Body of pancreas (tissue), 4 donors: ENCODE measurements around the gene MBD4.

Experiments
- POLR2A ChIP-seq, 3 donors: fragments of 450-650 bp; IDR thresholded peaks; one replicate each; pipeline ENCODE4 v1.6.1; 2016; ENCODE audit warnings: antibody characterized with exemption in 3 of 3, mild to moderate bottlenecking in 2 of 3
- TF ChIP-seq, protein P1 (sequence below), 7 experiments: fragments of 450-650 bp in 4 of 7; fragments of 200-600 bp in 3 of 7; sonication (generic) in 3 of 7; IDR thresholded peaks; one replicate each; pipeline ENCODE4 v1.5.1; 2016 to 2019; ENCODE audit warnings: antibody characterized with exemption in 7 of 7

DNA sequence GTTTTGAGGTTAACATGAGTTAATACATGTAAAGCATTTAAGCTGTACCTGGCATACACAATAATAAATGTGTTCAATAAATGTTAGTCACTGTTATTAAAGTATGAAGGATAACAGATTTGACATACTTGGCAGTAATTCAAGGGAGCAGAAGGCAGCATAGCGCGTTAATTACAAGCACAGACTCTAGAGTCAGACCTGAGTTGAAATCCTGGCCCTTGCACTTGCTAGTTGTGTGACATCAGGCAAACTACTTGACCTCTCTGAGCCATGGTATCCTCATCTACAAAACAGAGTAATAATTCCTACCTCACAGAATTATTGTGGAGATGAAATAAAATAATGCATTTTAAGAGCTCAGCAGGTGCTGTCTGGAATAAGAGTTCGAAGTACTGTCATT, 5.7 kb upstream of the MBD4 start:
- TF ChIP-seq, protein P1, sequence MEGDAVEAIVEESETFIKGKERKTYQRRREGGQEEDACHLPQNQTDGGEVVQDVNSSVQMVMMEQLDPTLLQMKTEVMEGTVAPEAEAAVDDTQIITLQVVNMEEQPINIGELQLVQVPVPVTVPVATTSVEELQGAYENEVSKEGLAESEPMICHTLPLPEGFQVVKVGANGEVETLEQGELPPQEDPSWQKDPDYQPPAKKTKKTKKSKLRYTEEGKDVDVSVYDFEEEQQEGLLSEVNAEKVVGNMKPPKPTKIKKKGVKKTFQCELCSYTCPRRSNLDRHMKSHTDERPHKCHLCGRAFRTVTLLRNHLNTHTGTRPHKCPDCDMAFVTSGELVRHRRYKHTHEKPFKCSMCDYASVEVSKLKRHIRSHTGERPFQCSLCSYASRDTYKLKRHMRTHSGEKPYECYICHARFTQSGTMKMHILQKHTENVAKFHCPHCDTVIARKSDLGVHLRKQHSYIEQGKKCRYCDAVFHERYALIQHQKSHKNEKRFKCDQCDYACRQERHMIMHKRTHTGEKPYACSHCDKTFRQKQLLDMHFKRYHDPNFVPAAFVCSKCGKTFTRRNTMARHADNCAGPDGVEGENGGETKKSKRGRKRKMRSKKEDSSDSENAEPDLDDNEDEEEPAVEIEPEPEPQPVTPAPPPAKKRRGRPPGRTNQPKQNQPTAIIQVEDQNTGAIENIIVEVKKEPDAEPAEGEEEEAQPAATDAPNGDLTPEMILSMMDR (IDR thresholded peaks at IDR 0.05) = no peak
- TF ChIP-seq POLR2A (IDR thresholded peaks at IDR 0.05) = no peak
